NCI-H1694 treated with DMSO at 0.1 percent for 48 hours (cell line): ENCODE results near the gene PLEK2.
A peak's percentile ranks its signal among the peaks of the same experiment; 100 is the strongest.
"Not testable (repeated sequence)": the region's sequence is repeated elsewhere in the genome, so short reads cannot be mapped to it uniquely, and the experiment has no call there.

Experiments used
- DNase-seq: peaks from one replicate; lab custom pipeline; 2025; lab: John Stamatoyannopoulos, UW

Gene PLEK2

DNA sequence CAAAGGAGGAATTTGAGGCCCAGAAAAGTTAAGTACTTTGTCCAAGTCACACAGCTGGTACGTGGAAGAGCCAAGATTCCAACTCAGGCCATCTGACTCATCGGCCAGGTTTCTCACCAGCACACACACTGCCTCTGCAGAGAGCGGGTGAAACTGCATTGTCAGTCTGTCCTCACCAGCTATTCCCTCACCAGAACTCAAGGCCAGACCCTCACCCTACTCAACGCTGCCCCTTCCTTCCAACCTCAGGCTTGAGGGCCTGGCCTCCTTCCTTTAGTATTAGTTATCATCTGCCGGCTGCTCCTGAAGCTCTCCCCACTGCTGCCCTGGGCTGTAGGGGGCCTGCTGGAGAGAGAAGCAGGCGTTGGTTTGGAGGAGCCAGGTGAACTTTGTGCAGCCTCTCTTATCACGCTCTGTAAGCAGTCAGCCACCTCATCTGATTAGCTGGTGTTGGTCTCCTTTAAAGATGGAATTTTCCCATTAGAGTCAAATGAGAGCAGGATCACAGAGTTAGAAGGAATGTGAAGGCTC lies 16.6 kb upstream of the PLEK2 start:
- no peak for DNase-seq

DNA sequence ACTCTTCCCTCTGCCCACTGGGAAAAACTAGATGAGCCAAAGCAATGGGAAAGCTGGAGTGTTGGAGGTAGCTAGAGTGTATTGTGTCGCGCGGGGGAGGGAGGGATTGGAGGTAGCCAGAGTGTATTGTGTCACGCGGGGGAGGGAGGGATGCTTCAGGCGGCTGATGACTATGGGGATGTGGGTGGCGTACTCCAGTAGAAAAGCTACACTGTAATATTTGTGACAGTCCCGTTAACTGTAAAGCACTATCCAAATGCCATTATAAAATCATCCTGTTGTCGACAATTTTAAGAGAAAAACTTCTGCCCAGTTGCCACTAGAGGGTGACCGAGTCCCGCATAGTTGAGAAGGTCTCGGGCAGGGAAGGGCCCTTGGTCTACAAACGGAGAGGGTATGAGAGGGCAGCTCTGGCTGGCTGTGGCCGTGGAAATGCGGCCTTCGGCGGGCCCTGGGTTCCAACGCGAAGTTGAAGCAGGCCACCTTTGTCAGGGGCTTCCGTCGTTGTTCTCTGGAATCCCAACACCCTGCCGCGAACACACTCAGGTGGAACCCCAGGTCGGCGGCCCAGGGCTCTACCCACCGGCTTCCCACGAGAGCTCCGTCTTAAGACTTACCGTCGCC lies 15.1 kb upstream of the PLEK2 start:
- peak; percentile 89 for DNase-seq

DNA sequence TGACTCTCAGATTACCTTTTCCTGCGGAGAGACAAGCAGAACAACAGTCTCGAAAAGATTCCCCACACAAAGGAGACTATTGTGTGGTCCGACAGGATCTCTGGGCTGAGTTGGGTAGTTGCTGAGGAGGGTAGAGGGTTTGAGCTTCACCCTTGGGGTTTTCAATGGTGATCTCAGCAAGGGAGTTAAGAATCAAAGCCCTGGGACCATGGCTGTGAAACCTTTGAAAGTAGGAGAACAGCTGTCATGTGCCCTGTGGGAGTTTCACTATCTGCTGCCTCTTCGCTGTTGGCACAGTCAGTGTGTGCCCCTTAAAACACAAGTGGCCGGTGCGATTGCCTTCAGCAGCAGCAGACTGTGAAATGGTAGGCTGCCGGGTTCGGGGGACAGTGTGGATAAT lies 14.2 kb upstream of the PLEK2 start:
- no peak for DNase-seq

DNA sequence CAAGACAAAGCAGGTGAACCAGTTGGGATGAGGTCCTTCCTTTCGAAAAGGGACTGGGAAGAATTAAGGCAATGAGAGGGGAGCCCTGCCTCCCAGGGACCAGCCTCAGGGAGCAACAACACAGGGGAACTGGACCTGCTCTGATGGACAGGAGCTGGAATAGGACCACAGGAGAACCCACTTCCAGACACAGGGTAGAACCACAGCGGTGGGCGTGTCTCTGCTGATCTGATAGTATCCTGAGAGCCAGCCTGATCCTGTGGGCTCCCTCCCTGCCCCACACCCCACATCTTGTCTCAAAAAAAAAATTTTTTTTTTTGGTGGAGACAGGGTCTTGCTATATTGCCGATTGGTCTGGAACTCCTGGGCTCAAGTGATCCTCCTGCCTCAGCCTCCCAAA lies 13.6 kb upstream of the PLEK2 start:
- DNase-seq = no peak

DNA sequence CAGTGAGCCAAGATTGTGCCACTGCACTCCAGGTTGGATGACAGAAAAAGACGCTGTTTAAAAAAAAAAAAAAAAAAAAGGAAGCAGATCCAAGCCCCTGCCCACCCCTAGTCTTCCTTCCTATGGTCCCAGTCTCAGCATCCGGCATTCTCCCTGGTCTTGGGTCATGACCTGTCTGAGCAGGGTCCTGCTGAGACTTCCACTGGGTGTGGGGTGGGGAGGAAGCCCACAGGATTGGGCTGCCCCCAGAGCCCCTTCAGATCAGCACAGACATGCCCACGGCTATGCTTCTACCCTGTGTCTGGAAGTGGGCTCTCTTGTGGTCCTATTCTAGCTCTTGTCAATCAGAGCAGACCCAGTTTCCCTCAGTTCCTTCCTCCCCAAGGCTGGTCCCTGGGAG lies 12.6 kb upstream of the PLEK2 start:
- no peak for DNase-seq

DNA sequence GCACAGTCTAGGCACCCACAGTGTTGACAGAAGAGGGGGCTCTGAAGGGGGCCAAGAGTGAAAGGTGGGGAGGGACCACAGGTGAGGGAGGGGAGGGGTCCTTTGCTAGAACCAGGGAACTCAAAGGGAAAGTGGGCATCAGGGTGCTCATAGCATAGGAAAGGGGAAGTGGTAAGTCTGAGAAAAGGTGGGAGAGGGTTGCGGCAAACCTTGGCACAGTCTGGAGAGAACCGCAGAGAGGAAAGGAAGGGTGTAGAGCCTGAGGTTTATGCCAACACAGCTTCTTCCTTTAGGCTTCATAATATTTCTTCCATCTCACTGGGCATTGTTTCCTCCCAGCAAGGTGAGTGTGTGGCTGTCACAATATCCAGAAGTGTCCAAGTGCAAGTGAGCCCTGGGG lies 11.5 kb upstream of the PLEK2 start:
- no peak for DNase-seq

DNA sequence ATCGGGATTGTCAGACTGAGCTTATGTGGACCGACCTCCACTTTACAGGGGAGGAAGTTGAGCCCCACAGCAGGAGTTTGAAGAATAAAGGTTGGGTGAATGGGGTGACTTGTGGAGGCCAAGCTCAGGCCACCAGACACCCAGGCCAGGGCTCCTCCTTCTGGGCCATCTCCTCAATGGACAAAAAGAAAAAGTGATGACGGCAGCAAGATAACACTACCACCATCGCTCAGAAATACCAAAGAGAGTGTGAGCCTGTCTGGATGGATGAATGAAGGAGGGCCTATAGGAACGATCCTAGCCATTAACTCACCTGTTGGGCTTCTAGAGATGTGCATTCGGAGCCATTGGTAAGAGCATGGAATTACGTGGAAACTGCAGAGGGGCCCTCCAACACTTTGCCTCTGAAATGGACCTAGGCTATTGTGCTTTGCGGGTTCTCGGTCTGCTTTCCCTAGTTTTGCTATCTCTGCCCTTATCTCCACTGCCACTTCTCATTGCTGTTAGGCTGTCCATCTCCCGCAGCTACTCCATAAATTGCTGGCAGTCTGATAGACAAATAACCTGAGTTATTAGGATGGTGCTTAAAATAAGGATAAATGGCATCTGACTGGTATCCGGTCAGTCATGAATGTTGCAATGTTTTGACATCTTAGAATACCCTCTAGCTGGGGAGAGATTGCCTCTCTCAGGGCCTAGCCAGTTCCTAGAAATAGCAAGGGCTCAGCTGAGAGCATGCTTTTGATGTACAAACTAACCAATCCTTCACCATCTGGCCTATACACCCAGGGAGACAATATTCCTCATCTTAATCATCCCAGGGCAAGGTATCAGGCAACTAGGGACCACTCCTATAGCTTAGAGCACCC lies 9.6 kb upstream of the PLEK2 start:
- DNase-seq = no peak

DNA sequence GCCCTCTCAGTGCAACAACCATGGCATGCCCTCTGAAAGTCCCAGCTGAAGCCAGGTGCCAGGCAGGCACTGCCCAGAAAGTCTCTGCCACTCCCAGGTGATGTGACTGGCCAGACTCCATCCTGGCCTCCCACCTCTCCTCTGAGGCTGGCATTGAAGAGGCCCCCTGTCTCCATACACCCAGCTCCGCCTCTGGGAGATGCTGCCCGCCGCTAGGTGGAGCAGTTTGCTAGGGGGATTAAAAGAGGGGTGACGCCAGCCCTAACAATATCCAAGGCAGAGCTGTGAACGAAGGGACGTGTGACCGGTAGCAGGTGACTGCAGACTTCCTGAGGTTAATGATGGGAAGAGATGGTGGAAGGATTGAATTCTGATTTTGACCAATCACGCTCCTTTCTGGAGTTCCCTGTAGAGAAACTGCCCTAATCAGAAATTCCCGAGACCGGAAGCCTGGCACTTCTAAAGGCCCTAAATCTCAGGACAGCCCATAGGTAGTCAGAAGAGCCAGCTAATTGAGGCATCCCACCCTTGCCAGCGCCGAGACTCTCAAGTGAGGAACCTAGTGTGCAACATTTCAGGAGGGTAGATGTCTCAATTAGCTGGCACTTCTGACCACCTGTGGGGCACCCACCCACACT lies 8.3 kb upstream of the PLEK2 start:
- no peak for DNase-seq

DNA sequence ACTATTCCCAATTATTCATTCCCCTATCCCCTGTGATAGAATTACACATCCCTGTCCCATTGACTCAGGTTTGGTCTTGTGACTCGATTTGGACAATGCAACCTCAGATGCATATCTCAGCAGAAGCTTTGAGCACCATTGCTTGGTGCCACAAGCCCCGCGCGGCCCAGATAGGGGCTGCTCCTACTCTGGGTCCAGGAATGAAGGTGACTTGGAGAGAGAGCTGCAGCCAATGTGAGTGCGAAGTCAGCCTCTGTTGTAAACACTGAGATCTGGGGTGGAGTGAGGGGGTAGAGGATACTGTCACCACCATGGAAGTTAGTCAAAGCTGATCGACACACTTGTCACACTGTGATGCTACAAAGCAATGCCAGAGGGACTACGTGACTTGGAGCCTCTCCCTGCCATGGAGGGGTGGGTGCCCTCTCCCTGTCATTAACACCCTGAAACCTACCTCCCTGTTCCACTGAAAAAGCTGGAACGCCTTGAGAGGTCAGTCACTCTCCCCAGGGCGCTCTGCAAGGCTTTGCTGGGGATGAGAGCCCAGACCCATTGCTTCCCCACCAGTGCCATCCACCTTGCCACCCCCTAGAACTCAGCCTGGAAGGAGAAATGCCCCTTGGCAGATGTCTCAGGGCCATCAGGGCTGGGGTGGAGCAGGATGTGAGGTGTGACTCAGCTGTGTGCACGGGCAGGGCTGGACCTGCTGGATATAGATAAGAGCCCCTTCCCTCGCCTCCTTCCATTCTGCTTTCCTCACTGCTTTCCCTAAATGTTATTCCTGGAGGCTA lies 6.6 kb upstream of the PLEK2 start:
- no peak for DNase-seq

DNA sequence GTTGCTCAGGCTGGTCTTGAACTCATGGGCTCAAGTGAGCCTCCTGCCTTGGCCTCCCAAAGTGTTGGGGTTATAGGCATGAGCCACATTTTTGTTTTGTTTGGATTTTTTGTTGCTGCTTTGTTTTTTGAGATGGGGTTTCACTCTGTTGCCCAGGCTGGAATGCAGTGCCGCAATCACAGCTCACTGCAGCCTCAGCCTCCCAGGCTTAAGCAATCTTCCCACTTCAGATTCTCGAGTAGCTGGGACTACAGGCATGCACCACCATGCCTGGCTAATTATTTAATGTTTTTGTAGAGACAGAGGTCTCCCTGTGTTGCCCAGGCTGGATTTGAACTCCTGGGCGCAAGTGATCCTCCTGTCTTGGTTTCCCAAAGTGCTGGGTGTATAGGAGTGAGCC lies 5.7 kb upstream of the PLEK2 start:
- no peak for DNase-seq

DNA sequence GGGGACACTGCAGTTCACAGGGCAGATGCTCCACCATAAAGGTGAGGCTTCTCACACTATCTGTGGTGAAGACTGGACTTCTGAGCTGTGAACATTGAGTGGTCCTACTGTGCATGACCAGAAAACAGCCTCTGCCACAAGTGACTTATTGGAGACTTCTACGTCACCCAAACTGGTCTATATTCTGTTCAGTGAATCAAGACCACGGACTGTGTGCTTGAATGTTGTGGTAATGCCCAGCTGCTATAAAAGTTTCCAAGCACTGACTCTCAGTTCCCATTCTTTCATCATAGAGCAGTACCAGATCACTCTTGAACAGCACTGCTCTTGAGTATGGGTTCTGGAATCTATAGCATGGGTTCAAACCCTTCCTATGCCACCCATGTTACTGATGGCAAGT lies 4.8 kb upstream of the PLEK2 start:
- DNase-seq = no peak

DNA sequence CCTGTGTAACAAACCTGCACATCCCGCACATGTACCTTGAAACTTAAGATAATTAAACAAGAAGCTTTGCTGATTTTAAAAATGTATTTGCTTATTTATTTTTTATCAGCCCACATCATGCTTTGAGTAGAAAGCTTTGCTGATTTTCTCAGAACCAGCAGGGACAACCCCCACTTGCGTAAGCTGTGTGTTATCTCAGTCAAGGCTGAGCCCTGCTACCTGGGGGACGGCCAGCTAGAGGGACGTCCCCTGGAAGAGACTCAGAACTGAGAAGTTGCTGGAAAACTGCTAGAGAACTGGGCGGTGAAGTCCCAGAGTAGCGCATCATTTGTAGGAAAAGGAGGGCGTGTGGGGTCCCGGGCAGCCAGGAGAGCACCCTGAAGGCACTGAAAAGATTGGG lies 4.1 kb upstream of the PLEK2 start:
- DNase-seq = no peak

DNA sequence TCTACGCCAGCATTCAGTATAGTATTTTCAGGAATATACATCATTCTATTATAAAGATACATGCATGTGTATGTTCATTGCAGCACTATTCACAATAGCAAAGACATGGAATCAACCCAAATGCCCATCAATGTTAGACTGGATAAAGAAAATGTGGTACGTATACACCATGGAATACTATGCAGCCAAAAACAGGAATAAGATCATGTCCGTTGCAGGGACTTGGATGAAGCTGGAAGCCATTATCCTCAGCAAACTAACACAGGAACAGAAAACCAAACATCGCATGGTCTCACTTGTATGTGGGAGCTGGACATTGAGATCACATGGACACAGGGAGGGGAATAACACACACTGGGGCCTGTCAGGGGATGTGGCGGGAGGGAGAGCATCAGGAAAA lies 3.6 kb upstream of the PLEK2 start:
- not testable (repeated sequence) for DNase-seq

DNA sequence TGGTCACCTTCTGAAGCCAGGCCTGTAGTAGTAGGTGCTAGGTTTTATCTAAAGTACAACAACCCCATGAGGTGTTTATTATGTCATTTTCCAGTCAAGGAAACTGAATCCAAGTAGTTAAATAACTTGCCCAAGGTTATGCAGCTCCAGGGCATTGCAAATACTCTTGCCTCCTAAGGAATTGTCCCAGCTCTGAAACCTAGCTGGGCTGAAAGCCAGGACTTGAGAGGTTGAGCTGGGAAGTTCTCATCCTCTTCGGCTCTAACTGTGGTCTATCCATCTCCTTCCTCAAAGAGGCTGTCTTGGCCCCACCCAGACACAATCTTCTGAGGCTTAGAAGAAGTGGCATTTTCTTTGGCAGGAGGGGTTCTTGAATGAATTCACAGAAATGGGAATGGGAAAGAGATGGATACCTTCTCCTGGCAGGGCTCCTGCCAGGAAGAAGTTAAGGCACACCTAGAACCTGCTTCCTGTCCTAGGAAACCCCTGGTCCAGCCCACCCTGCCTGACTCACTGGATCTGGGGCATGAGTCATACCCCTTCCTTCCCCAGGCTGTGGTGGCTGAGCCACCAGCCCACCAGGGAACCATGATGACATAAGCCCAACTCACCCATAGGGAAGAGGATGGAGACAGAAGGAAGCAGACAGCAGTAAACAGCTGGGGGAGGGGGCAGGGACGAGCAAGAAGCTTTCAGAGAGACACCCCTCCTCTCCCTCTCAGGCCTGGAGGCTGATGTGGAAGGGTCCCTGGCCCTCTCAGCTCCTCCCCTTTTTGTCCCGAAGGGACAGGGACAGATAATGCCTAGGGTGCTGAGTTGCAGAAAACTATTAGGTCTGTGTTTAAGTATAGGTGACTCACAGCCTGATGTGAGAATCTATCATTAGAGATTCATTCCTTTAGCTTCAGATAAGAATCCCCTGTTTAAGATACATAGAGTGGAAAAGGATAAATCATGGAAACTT lies 2.1 kb upstream of the PLEK2 start:
- no peak for DNase-seq

DNA sequence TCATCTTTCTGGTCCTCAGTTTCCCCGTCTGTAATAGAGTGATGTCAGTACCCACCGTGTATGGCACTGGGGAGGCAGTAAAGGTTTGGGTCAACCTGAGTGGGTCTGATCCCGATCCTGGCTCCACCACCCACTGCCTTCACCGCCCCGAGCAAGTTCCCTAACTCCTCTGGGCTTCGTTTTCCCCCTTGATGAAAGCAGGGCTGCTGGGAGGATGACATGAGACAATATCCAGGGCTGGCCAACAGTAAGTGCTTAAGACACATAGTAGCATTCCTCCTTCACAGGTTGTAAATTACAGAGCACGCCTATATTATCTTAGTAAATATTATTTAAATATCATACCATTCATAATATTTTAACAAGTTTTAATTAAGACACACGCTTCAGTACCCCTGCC lies 595 bp downstream of the PLEK2 start:
- no peak for DNase-seq

DNA sequence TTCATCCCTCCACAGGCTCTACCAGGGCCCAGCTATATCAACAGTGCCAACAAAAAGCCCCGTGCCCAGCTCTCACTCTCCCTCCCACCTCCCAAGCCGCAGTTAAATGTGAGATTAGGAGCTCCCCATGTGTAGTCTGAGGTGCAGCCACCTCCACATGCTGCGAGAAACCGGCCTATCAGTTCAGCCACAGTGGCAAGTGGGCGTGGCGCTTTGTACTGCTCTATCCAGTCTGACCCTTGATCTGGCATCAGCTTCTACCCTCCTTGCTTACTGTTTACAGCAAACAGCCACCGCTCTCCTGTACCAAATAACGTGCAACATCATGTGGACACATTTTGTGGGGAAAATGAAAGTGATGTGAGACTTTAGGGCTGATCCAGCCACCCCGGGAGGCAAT lies 1.7 kb downstream of the PLEK2 start:
- no peak for DNase-seq

DNA sequence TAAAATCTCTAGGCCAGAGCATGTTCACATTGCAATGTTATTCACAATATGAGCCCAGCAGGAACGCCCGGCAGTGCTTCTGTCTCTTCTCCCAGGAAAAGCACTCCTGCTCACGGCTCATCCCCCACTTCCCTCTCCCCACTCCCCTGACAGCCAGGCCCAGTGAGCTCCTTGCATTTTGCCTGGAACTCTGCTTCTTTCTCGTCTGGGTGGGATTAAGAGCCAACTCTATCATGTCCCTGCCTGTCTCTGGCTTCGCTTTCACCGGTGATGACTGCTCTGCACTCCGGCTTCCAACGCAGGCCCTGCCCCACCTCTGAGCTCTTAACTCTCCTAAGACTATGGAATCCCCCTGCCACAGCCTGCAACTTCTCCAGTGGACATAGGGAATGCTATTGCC lies 2.5 kb downstream of the PLEK2 start:
- DNase-seq = no peak

DNA sequence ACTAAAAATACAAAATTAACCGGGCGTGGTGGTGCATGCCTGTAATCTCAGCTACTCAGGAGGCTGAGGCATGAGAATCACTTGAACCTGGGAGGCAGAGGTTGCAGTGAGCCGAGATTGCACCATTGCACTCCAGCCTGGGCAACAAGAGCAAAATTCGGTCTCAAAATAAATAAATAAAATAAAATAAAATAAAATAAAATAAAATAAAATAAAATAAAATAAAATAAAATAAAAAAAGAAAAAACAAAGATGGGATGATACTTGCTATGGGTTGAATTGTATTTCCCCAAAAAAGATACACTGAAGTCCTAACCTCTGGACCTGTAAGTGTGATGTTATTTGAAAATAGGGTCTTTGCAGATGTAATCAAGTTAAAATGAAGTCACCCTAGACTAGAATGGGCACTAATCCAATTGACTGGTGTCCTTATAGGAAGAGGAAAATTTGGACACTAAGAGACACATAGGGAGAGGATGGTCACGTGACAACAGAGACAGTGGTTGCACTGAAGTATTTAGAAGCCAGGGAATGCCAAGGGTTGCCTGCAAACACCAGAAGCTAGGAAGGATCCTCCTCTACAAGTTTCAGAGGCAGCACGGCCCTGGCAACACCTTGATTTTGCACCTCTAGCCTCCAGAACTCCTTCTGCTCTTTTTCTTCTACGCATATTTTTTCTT lies 3.7 kb downstream of the PLEK2 start:
- DNase-seq = not testable (repeated sequence)

DNA sequence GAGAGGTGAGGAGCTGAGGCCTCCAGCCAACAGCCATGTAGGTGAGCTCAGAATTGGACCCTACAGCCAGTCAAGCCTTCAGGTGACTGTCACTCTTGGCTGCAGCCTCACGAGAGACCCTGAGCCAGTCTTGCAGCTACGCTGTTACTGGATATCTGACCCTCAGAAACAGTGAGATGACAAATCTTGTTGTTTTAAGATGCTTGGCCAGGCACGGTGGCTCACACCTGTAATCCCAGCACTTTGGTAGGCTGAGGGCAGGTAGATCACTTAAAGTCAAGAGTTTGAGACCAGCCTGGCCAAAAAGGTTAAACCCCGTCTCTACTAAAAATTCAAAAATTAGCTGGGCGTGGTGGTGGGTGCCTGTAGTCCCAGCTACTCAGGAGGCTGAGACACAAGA lies 6.2 kb downstream of the PLEK2 start:
- DNase-seq = no peak

DNA sequence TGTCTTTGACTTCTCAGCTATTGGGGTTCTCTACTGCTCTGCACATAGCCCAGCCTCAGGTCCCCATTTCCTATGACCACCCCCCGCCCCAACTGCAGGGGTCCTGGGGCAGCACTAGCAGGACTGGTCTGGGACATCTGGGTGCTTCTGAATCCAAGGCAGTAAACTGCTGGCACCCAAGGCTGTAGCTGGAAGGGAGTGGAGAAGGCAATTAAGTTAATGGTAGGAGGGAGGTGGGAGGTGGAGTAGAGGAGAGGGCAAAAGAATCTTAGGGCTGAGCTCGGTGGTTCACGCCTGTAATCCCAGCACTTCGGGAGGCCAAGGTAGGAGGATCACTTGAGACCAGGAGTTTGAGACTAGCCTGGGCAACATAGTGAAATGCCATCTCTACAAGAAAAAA lies 11.5 kb downstream of the PLEK2 start:
- no peak for DNase-seq

DNA sequence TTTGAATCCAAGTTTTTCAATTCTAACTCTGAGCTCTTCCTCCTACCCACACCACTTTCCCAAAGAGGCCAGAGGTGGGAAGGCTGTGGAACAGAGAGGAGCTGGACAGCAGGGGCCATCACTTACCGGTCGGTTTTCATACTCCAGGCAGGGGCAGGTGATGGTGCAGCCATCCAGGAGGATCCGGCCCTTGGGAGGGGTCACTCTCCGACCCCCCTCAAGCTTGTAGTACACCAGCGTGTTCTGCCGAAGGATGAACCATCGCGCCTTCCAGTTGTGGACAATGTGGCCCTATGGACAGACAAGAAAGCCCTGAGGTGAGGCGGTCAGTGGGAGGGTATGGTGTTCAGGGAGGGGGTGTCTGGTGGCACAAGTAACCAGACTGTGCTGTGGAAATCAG lies 14.4 kb downstream of the PLEK2 start:
- DNase-seq = no peak
